Glomerular endothelial cell (primary cell): ENCODE results near the gene ATXN7L2. TPM values are rescaled to one million over a fixed set of nuclear protein-coding genes. Genes with fewer than 3 reads are reported as not detected.

Source experiments
- DNase-seq: peaks from one replicate; pipeline ENCODE4 v3.0.0-alpha.2; 2011; ENCODE audit warnings: low read depth, low spot score; ENCODE audit errors: extremely low read depth
- total RNA-seq: library from RNA; depleted of rRNA; stranded (reverse); fragments of >200 nt; gene quantifications from 2 replicates; pipeline ENCODE4 v1.2.3, GENCODE V29; 2015

Gene ATXN7L2
- total RNA-seq, 1 donor from 2014 or later: 4.3 TPM

GRCh38 chr1:109497449-109498160 is 13.9 kb downstream of the ATXN7L2 start:
- DNase-seq: no peak

DNA sequence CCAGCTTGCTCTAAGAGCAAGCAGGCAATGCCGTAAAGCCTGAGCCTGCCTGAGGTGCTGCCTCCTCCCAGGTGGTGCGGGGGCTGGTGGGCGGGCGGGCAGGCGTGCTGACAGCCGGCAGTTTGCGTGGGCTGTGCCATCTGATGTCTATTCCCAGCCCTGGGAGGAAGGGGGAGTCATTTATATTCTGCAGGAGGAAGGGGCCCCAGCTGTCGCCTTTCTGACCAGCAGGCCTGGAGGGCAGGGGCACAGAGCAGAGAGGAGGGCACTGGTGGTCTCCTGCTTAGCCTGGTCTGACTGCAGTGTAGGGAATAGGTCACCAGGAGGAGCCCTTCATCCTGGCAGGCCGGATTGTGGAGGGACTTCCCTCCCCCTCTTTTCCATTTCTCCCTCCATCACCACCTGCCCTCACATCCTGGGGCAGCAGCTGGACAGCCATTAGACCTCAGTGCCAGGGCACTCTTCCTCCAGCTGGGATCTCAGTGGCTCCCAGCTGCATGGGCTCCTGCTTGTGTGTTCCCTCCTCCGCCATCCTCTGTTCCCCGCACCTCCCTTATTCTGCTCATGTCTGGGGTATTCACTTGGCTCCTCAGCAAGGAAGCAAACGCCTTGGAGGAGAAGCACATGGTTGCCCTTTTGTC is 14.6 kb downstream of the ATXN7L2 start:
- no peak for DNase-seq

DNA sequence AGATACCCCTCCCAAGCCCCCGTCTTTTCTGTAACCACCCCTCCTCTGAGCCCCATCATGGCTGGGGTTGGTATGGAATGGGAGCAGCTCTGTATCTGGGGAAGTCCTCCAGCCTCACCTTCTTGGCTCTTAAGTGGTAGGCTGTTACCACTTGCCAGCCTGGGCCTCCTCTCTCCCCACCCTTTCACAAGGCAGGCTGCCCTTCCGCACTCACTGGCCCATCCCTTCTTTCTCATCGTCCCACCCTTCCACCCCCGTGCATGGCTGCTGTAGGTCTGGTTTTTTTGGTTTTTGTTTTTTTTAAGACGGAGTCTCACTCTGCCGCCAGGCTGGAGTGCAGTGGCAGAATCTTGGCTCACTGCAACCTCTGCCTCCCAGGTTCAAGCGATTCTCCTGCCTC is 15.4 kb downstream of the ATXN7L2 start:
- DNase-seq: no peak

GRCh38 chr1:109499661-109500536 is 16.2 kb downstream of the ATXN7L2 start:
- DNase-seq: no peak

DNA sequence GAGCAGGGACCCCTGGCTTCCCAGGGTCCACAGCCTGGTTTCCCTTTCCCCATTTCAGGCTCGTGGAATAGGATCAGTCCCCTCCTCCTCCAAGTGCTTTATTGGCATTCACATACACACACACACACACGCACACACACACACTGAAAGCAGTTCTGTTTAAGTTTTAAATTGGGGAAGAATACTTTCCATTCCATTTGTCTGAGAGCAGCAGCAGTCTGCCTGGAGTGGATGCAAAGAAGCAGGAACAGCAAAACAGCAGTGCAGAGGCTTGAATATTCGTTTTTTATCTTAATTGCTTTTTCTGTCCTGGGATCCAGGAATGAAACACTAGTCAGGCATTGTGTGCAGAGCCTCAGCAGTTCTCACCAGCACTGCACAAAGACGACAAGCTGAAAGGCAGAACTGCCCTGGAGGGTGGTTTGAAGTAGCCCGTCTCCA is 17.3 kb downstream of the ATXN7L2 start:
- no peak for DNase-seq

- no peak for DNase-seq
These were observed 18.1 kb downstream of the ATXN7L2 start for GRCh38 chr1:109501644-109502363.

DNA sequence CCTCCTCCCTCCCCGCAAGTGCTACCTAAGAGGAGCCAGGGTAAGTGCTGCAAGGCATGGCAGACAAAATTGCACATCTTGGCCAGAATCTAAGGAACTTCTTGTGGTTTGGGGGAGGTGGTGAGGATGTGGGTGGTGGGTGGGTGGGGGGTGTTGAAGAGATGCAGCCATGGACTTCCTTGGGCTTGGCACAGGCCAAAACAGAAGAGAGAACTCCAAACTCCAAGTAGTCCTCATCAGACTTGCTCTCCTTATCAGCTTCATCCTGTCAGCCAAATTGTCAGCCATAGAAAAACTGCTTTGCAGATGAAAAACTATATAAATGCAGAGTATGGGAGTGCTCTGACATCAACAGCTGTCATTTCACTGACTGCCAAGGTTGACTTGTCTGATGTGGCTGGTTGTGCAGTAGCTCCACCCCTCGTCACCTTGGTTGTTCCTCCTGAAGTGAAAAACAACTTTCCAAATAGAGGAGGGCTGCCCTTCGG is 18.7 kb downstream of the ATXN7L2 start:
- DNase-seq: no peak

GRCh38 chr1:109503935-109504334 is 20.2 kb downstream of the ATXN7L2 start:
- no peak for DNase-seq

DNA sequence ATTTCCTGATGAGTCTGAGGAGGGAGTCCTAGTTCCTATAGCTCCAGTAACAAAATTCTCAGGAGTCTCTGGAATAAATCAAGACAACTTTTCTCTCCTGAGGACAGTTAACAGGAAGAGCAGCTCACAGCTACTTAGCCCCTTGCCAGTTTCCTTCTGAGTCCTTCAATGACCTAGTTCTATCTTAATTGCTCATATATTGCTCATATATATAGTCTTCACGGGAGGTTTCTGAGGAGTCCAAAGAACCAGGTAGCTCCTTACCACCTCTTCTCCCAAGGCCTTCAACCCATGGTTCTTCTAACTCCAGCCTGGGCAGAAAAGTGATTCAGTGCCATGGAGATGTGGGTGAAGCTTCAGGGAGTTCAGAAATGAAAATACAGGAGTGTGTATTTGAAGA is 21.3 kb downstream of the ATXN7L2 start:
- no peak for DNase-seq

DNA sequence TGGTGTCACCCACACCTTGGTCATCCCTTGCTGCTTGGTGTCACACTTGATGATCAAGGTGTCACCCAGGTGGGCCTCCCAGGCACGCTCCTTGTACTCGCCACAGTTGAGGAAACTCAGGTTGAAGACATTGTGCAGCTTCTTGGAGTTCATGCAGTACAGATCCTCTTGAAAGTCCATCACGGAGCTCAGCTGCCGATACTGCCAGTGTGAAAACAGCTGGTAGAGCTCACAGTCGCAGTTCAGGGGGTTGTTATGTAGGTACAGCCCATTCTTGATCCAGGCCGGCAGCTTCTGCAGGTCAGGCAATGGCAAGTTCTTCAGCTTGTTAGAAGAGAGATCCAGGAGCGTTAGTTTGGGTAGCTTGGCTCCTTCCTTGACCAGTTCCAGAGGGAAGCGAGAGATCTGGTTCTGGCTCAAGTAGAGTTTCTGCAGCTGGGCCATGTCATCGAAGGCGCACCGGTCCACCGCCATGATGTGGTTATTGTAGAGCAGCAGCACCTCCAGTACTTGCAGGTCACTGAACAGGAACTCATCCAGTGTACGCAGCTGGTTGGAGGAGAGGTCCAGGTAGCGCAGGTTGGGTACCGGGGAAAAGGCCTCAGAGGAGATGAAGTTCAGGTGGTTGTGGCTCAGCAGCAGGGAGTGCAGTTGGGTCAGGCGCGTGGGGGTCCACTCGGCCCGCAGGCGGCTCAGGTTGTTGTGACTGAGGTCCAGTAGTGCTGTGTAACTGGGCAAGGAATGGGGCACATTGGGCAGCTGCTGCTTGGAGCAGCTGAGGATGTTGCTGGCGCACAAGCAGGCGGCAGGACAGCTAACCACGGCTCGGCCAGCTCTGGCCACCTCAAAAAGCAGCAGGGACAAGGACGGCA is 24.5 kb downstream of the ATXN7L2 start:
- DNase-seq: no peak

DNA sequence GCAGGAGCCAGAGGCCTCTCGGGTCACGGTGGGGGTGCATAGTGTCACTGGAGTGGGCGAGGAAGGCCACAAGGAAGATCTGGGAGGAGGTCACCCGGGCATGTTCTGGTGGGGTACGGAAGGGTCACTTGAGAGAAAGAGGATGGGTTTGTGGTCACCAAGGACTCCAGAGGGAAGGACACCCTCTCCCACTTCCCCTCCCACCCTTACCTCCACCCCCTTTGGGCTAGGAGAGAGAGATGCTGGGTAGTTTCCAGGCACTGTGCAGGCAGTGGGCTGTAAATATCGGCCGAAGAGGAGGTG is 25.1 kb downstream of the ATXN7L2 start:
- DNase-seq: no peak

GRCh38 chr1:109509176-109510134 is 25.8 kb downstream of the ATXN7L2 start, which contains the start of gene AMIGO1:
Gene AMIGO1 (minus strand): TSS chr1:109509727. CDS start chr1:109508912, 815 bp downstream.
- no peak for DNase-seq

- no peak for DNase-seq
These were observed 29.5 kb downstream of the ATXN7L2 start for GRCh38 chr1:109513110-109513710.

DNA sequence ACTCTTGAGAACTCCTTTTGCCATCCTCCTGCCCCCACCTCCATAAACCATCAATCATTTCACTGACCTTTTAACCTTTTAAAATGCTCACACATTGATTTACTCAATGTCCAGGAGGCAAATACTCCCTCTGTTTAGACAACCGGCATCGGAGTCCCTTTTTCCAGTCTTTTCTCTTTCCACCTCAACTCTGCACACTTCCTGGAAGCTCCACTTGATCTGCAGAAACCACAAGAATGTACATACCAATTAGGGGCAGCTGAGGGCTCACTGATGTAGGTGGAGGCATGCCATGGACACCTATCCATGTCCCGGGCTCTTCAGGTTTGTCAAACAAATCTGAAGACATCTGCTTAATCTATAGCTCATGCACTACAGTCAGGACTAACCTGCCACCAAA is 31.1 kb downstream of the ATXN7L2 start:
- DNase-seq: no peak

- DNase-seq: no peak
These were observed 33.2 kb downstream of the ATXN7L2 start for GRCh38 chr1:109516872-109517271.

GRCh38 chr1:109517337-109517736 is 33.6 kb downstream of the ATXN7L2 start:
- no peak for DNase-seq

GRCh38 chr1:109521002-109521951 is 37.6 kb downstream of the ATXN7L2 start:
- DNase-seq: no peak
